Measurements from ENCODE around the gene ASCC1. TPM values are rescaled to one million over a fixed set of nuclear protein-coding genes. Genes with fewer than 3 reads are reported as not detected.
A peak's percentile ranks its signal among the peaks of the same experiment; 100 is the strongest.

Gene ASCC1
- total and polyA plus RNA-seq, 8 donors, result 4.3 to 142 (median 13.6) TPM

DNA sequence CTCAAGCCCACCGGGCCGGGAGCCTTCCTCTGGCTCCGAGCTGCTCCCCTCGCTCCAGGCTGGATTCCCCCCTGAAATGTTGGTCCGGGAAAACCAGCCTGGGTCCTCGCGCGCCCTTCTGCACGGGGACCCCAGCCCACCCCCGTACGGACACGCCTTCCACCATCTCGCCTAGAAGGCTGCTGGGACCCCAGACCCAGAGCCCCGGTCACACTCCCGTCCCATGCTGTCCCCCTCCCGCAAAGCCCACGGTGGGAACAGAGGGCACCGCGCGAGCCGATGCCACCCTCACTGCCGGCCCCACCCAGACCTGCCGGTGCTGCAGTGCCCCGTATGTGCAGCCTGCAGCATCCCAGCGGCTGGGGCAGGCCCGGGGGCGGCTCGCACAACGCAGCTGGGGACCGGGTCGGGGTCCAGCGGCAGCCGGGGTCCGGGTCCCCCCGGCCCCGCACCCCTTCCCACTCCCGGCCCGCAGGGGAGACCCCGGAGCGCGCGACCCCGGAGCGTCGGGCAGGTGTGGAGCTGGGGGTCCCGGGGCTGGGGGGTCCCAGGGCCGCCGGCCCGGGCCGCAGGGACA lies 128.6 kb downstream of the ASCC1 start:
- intact Hi-C loops (cut with DNase I; ENCODE audit: low total_unique reads), result no loop called here
- Histone ChIP-seq H3K4me3 (peak overlapping the region; percentile 44 to 58 (median 53)), H3K4me1 (peaks cover 27 to 35% (median 31%) of the 10 kb centered on the region in 4 donors), H3K27me3 (peaks cover 0 to 48% (median 29%) of the 10 kb centered on the region in 3 donors), H3K9me3 (no peaks in the 10 kb centered on the region), H3K27ac (peak overlapping the region; percentile 61 to 77 (median 73)), H3K36me3 (peaks cover 0 to 8% (median 3%) of the 10 kb centered on the region in 4 donors)
- peak in 1 of 2 donors; percentile 70 for DNase-seq
- 1 to 7% (median 2%) methylated on average over 6 to 50 of the region's 50 CpGs for WGBS, 5 donors
- TF ChIP-seq POLR2A (IDR thresholded peaks at IDR 0.05), result no peak
- no peak for TF ChIP-seq EP300 (IDR thresholded peaks at IDR 0.05)
- TF ChIP-seq, protein P1, sequence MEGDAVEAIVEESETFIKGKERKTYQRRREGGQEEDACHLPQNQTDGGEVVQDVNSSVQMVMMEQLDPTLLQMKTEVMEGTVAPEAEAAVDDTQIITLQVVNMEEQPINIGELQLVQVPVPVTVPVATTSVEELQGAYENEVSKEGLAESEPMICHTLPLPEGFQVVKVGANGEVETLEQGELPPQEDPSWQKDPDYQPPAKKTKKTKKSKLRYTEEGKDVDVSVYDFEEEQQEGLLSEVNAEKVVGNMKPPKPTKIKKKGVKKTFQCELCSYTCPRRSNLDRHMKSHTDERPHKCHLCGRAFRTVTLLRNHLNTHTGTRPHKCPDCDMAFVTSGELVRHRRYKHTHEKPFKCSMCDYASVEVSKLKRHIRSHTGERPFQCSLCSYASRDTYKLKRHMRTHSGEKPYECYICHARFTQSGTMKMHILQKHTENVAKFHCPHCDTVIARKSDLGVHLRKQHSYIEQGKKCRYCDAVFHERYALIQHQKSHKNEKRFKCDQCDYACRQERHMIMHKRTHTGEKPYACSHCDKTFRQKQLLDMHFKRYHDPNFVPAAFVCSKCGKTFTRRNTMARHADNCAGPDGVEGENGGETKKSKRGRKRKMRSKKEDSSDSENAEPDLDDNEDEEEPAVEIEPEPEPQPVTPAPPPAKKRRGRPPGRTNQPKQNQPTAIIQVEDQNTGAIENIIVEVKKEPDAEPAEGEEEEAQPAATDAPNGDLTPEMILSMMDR (IDR thresholded peaks at IDR 0.05), result no peak
- TF ChIP-seq POLR2AphosphoS5 (IDR thresholded peaks at IDR 0.05), result no peak

DNA sequence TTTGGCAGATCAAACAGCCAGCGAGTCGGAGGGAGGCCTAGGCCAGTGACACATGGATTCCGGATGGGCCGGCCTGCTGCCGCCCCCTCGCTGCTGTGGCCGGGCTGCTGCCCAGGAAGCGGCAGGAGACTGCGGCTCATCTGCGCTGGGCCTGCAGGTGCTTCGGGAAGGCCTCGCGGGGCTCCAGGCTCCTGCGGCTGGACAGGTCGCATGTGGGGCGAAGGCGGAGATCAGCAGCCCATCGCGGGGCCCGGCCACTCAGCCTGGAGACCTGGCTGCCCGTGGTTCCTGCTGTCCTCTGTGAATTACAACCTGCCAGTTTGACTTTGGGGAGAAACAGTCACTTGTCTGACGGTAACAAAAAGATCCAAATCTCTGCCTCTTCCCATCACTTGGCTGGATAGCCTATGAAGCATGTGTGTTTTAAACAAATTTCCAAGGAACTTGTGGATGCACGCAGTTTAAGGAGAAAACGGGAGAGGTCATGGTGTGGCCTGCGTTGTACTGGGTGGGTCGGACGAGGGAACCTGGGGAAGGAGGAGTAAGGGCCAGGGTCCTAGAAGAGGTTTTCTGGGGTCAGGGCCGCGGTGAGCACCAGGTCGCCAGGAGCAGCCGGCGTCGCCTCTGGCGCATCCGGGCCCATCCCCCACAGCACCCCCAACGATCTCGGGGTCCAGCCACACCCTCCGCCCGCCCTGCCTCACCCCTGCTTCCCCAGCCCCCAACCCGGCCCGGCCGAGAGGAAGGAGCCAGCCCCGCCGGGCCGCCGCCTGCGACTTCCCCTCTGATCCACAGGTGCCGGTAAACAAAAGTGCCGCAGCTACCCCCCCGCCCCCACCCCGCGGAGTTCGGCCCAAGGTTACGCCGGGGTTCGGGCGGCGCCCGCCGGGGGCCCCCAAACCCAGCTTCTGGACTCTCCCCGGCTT lies 129.3 kb downstream of the ASCC1 start:
- Histone ChIP-seq H3K27ac (peak overlapping the region; percentile 61 to 77 (median 73)), H3K4me3 (peak overlapping the region; percentile 44 to 58 (median 53)), H3K27me3 (peaks cover 0 to 48% (median 29%) of the 10 kb centered on the region in 3 donors), H3K9me3 (no peaks in the 10 kb centered on the region), H3K4me1 (peaks cover 27 to 42% (median 31%) of the 10 kb centered on the region in 4 donors), H3K36me3 (peaks cover 0 to under 1% (median 0%) of the 10 kb centered on the region in 4 donors)
- DNase-seq, result peak in 1 of 2 donors; percentile 74
- WGBS, 5 donors, result 40 to 83% (median 54%) methylated on average over 30 to 61 of the region's 61 CpGs
- TF ChIP-seq POLR2A (IDR thresholded peaks at IDR 0.05), result no peak
- TF ChIP-seq EP300 (IDR thresholded peaks at IDR 0.05), result no peak
- TF ChIP-seq, protein P1 (IDR thresholded peaks at IDR 0.05), result no peak
- no peak for TF ChIP-seq POLR2AphosphoS5 (IDR thresholded peaks at IDR 0.05)
- intact Hi-C loops (cut with DNase I; ENCODE audit: low total_unique reads), result no loop called here

DNA sequence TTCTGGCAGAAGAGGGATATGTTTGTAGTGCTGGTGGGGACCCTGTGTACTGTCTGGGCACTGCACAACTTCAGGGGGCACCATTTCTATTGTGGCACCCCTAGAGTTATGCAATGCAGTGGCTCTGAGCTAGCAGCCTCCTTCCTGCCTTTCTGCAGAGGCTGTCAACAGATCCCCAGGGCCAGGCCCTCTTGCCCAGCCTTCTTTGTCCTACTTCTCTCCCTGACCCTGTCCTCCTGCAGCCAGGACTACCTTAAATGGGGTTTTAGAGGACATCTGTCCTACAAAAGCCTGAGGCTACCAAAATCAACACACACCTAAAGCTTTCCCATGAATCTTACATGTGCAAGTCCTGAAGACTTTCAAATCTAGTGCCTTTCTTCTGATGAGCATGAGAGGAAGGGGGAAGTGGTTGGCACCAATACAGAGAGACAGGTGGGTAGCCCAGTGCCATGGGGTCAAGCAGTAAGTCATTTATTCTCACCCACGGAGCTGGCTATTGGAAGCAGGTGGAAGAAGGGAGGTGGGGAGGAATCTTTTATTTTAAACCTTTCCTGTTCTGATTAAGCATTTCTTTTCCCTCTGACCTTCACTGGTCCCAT lies 130.1 kb downstream of the ASCC1 start:
- Histone ChIP-seq H3K36me3 (no peaks in the 10 kb centered on the region), H3K27ac (peak overlapping the region in 2 of 5 donors; percentile 73 to 77), H3K27me3 (peaks cover 0 to 48% (median 29%) of the 10 kb centered on the region in 3 donors), H3K9me3 (no peaks in the 10 kb centered on the region), H3K4me3 (no peak overlapping the region), H3K4me1 (peaks cover 29 to 50% (median 31%) of the 10 kb centered on the region in 4 donors)
- intact Hi-C loops (cut with DNase I; ENCODE audit: low total_unique reads), result no loop called here
- no peak for DNase-seq
- 67 to 93% (median 74%) methylated on average over 1 of the region's 1 CpG for WGBS, 5 donors
- no peak for TF ChIP-seq EP300 (IDR thresholded peaks at IDR 0.05)
- TF ChIP-seq POLR2A (IDR thresholded peaks at IDR 0.05), result no peak
- TF ChIP-seq POLR2AphosphoS5 (IDR thresholded peaks at IDR 0.05), result no peak
- TF ChIP-seq, protein P1 (IDR thresholded peaks at IDR 0.05), result no peak

DNA sequence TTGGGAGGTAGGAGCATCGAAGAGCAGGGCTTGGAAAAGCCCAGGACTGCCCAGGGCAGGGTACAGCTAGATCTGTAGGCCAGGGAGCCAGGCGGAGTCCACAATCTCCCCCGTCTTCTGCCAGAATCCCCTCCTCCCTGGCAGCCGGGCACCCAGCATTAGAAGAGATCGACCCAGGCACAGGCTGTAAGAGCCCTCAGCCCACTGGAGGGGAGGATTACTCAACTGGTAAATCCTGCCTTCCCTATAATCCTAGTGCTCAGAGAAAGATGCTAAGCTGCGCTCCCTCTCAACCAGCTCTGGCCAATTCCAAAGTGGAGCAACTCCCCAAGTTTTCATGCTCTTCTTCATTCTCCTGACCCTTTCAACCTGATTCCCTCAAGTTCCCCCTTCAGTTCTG lies 130.9 kb downstream of the ASCC1 start:
- Histone ChIP-seq H3K4me1 (peaks cover 30 to 53% (median 33%) of the 10 kb centered on the region in 4 donors), H3K27me3 (peaks cover 0 to 41% (median 29%) of the 10 kb centered on the region in 3 donors), H3K27ac (no peak overlapping the region), H3K4me3 (no peak overlapping the region), H3K36me3 (no peaks in the 10 kb centered on the region), H3K9me3 (no peaks in the 10 kb centered on the region)
- DNase-seq, result no peak
- intact Hi-C loops (cut with DNase I; ENCODE audit: low total_unique reads), result no loop called here
- 92 to 95% (median 94%) methylated on average over 6 of the region's 6 CpGs for WGBS, 5 donors
- TF ChIP-seq POLR2A (IDR thresholded peaks at IDR 0.05) (no peak), POLR2AphosphoS5 (IDR thresholded peaks at IDR 0.05) (no peak), EP300 (IDR thresholded peaks at IDR 0.05) (no peak)
- TF ChIP-seq, protein P1 (IDR thresholded peaks at IDR 0.05), result no peak

Data from stomach (tissue), 9 donors.